Adipose tissue (tissue), 3 donors: ENCODE measurements around the gene RPTOR. TPM values are rescaled to one million over a fixed set of nuclear protein-coding genes. Genes with fewer than 3 reads are reported as not detected.

Source experiments
- H3K27ac ChIP-seq: one replicate; pipeline ENCODE4 v1.5.1; 2013; ENCODE audit warnings: low read depth, low read length
- WGBS, 3 donors: extraction: QIAGEN DNeasy Blood & Tissue Kit; methylation state at CpG; one replicate each; pipeline ENCODE4 v1.1.7; 2013; 5-methylcytosine and 5-hydroxymethylcytosine counted together
- polyA plus RNA-seq, 3 donors: library from polyadenylated mRNA; stranded (reverse); fragments of 200-250 nt; gene quantifications; one replicate each; pipeline ENCODE4 v1.2.3, GENCODE V29; 2013
- donor health status: healthy with polysubstance abuse.
- donor health status: Bipolar disorder and iron deficiency.
- donor health status: healthy.

The RPTOR gene
- polyA plus RNA-seq, 3 donors: 5.8 to 13.2 (median 7.5) TPM

- 81 to 86% (median 83%) methylated on average over 8 of the region's 8 CpGs for WGBS, 3 donors
Observed at GRCh38 chr17:80839511-80839941, 294.9 kb downstream of the RPTOR start.

GRCh38 chr17:80839970-80840369, 295.3 kb downstream of the RPTOR start:
- 88 to 94% (median 89%) methylated on average over 15 of the region's 15 CpGs for WGBS, 3 donors
- no peak overlapping the region for H3K27ac ChIP-seq

More at GRCh38 chr17:80839511-80839941, 294.9 kb downstream of the RPTOR start:
- no peak overlapping the region for H3K27ac ChIP-seq

- WGBS, 3 donors: 74 to 88% (median 80%) methylated on average over 15 of the region's 15 CpGs
- H3K27ac ChIP-seq: no peak overlapping the region
Observed at GRCh38 chr17:80842456-80843013, 297.9 kb downstream of the RPTOR start.

- WGBS, 3 donors: 92 to 96% (median 94%) methylated on average over 13 of the region's 13 CpGs
Observed at GRCh38 chr17:80843741-80844156, 299.1 kb downstream of the RPTOR start.

GRCh38 chr17:80844418-80844990, 299.9 kb downstream of the RPTOR start:
- WGBS, 3 donors: 91 to 95% (median 94%) methylated on average over 25 of the region's 25 CpGs
- no peak overlapping the region for H3K27ac ChIP-seq

More at GRCh38 chr17:80843741-80844156, 299.1 kb downstream of the RPTOR start:
- no peak overlapping the region for H3K27ac ChIP-seq

GRCh38 chr17:80845069-80845862, 300.6 kb downstream of the RPTOR start:
- H3K27ac ChIP-seq: no peak overlapping the region
- WGBS, 3 donors: 81 to 89% (median 81%) methylated on average over 30 to 31 of the region's 31 CpGs

GRCh38 chr17:80845863-80846671, 301.4 kb downstream of the RPTOR start:
- no peak overlapping the region for H3K27ac ChIP-seq
- 92 to 93% (median 92%) methylated on average over 36 of the region's 36 CpGs for WGBS, 3 donors

GRCh38 chr17:80846932-80847331, 302.3 kb downstream of the RPTOR start:
- 95 to 99% (median 96%) methylated on average over 17 of the region's 17 CpGs for WGBS, 3 donors
- H3K27ac ChIP-seq: no peak overlapping the region

GRCh38 chr17:80847496-80848230, 303.0 kb downstream of the RPTOR start:
- WGBS, 3 donors: 80 to 86% (median 84%) methylated on average over 28 of the region's 28 CpGs
- H3K27ac ChIP-seq: no peak overlapping the region

- 95 to 97% (median 96%) methylated on average over 21 of the region's 21 CpGs for WGBS, 3 donors
- H3K27ac ChIP-seq: no peak overlapping the region
Observed at GRCh38 chr17:80848449-80849102, 303.9 kb downstream of the RPTOR start.

GRCh38 chr17:80849119-80849518, 304.5 kb downstream of the RPTOR start:
- WGBS, 3 donors: 96 to 97% (median 96%) methylated on average over 12 of the region's 12 CpGs
- no peak overlapping the region for H3K27ac ChIP-seq

- 90 to 96% (median 90%) methylated on average over 9 of the region's 9 CpGs for WGBS, 3 donors
- H3K27ac ChIP-seq: no peak overlapping the region
Observed at GRCh38 chr17:80850109-80850508, 305.5 kb downstream of the RPTOR start.

GRCh38 chr17:80850817-80851216, 306.2 kb downstream of the RPTOR start:
- no peak overlapping the region for H3K27ac ChIP-seq
- 80 to 84% (median 81%) methylated on average over 6 of the region's 6 CpGs for WGBS, 3 donors

GRCh38 chr17:80851277-80851925, 306.8 kb downstream of the RPTOR start:
- no peak overlapping the region for H3K27ac ChIP-seq
- 51 to 85% (median 82%) methylated on average over 17 of the region's 17 CpGs for WGBS, 3 donors

GRCh38 chr17:80852476-80853015, 307.9 kb downstream of the RPTOR start:
- 86 to 92% (median 91%) methylated on average over 11 of the region's 11 CpGs for WGBS, 3 donors
- H3K27ac ChIP-seq: no peak overlapping the region

GRCh38 chr17:80853076-80853475, 308.4 kb downstream of the RPTOR start:
- 76 to 82% (median 78%) methylated on average over 16 of the region's 16 CpGs for WGBS, 3 donors
- no peak overlapping the region for H3K27ac ChIP-seq

GRCh38 chr17:80854220-80854619, 309.6 kb downstream of the RPTOR start:
- H3K27ac ChIP-seq: no peak overlapping the region
- 94 to 96% (median 95%) methylated on average over 10 of the region's 10 CpGs for WGBS, 3 donors
